Suppressor macrophage treated with lipopolysaccharide for 1 hour (primary cell): ENCODE measurements around the gene C6orf62.
A peak's percentile ranks its signal among the peaks of the same experiment; 100 is the strongest.
"Not testable (repeated sequence)": the region's sequence is repeated elsewhere in the genome, so short reads cannot be mapped to it uniquely, and the experiment has no call there.

ENCODE experiments used
- DNase-seq, 3 donors: peaks; one replicate each; pipeline ENCODE4 v3.0.0-alpha.2; 2020 to 2022

The C6orf62 gene

DNA sequence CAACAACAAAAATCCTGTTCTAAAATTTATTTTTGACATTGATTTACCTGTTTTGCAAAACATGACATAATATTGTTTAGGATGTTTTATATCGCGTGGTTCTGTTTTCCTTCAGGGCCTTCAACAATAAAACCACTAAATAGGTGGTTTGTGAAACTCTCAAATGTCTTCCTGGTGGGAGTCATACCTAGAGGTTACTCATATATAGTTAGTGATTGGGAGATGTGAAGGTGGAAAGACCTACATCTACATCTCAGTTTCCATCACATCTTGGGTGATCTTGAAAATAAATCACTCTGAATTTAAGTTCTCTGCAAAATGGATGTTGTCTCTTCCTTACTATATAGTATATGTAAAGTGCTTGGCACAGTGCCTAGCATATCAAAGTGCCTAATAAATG lies 22.9 kb downstream of the C6orf62 start:
- no peak for DNase-seq

DNA sequence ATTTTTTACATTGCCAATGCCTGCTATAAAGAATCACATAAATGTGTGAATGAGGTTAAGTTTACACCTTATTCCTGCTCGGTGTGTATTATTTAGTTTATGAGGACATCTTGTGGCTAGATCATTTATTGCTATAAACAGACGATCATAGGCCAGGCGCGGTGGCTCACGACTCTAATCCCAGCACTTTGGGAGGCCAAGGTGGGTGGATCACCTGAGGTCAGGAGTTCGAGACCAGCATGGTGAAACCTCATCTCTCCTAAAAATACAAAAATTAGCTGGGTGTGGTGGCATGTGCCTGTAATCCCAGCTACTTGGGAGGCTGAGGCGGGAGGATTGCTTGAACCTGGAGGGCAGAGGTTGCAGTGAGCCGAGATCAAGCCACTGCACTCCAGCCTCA lies 23.3 kb downstream of the C6orf62 start:
- peak; percentile 49 to 74 (median 67) for DNase-seq

DNA sequence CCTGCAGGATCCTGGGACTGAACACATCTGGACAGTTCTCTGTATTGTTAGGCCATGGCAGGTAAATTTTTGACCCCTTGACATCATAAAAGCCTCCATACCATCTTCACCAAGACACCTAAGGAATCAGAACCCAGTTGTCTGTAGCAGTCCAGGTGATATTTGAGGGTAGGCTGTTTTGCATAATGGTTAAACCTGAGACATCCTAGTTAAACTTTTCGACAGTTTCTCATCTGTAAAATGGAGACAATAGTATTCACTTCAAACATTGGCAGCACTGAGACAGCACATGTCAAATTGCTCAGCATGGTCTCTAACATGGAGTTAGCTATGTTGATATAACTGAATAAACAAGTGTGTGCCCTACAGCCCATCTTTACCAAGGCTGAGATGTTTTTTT lies 24.8 kb downstream of the C6orf62 start:
- DNase-seq: no peak

DNA sequence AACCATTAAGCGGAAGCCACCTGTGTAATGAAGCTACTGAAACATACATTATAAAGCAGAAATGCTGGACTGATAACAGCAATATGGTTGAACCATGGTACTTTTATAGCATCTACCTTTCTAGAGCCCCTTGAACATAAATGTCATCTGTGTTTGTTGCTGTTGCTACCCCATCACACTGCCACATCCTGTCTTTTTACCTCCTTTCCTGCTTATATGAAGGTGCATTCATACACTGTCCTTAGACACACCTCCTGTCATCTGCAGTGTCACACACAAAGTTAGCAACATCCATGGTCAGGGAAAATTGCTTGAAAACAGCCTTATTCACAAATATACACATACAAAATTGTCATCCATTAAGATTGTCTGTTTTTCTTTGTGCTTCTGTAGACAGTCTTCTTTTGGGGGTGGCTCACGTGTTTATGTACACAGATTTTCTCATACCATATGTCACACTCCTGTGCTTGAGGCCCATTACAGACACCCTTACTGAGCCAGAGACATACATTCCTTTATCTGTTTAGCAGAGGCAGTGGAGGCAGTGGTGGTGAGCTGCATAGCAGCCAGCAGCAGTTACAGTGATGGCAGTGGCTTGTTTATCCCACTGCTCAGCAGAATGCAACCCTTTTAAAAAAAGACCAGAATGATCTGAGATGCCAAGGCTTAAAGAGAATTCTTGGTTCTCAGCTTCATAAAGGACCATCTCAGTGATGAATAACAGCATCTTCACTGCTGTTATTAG lies 25.9 kb downstream of the C6orf62 start:
- DNase-seq: no peak

DNA sequence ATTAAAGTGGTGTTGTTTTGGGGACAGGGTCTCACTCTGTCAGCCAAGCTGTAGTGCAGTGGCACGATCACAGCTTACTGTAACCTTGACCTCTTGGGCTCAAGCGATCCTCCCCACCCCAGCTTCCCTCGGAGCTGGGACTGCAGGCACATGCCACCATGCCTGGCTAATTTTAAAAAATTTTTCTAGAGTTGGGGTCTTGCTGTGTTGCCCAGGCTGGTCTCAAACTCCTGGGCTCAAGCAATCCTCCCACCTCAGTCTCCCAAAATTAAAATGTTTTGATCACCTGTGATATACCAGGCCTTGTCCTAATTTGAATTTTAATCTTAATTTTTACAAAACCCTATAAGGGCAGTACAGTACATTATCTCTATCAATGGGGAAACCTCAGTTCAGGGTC lies 26.5 kb downstream of the C6orf62 start:
- DNase-seq: no peak

DNA sequence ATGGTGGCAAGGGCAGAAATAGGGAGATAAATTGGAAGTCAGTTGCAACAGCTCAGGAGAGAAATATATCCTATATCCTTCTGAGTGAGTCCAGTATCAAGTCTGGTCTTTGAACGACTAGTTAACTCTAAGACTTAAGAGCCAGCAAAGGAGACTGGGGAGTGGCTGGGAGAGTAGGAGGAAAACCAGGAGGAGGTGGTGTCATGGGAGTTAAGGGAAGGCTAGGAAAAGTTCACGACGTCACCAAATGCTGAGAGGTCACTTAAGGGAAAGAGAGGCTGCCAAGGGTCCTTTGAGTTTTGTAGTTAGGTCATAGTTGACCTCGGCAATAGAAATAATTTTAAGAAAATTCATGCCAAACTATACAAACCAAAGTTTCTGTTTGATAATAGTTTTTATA lies 27.0 kb downstream of the C6orf62 start:
- no peak for DNase-seq

DNA sequence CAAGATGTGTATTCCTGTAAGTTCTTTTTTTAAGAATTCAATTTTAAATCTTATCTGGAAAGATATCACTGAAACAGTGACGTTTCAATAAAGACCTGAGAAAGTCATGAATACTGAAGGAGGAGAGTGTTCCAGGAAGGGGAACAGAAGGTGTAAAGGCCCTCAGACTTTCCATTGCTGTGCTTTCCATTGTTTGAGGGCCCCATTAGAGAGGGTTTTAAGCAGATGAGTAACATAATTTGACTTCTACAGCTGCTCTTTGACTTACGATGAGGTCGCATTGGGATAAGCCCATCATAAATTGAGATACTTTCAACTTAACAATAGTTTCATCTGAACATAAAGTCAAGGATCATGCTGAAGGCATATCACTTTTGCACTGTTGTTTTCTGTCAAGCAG lies 27.4 kb downstream of the C6orf62 start:
- no peak for DNase-seq

DNA sequence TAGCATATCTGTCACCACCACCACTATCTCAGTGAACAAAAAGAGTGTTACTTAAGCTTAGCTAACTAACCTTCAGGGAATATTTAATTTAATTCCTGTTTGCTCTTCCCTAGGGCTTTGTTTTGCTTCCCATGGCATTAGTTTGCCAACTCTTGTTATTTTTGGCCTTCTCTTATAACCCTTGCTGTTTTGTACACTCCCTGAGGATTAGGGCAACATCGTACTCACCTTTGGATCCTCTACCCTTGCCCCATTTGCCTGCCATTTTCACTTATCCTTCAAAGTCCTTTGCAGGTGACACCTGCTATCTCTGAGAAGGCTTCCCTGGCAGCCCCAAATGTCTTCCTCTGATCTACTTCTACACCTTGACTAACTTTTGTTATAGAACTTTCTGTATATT lies 28.4 kb downstream of the C6orf62 start:
- no peak for DNase-seq

DNA sequence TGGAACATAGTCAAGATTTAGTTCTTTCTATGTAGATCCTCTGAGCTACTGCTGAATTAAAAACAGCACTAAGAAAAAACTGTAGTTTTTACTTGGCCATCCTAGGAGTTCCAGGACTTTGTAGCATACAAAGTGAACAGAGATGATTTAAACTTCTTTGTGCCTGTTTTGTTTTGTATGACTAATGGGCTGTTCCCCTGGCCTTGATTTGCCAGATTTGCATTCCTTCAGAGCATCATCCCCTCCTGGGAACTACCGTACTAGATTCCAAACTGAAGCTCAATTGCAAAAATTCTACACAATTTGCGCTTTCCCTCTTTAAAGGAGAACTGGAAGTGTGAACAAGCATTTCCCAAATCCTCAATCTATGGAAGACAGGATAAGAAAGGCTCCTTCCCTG lies 29.0 kb downstream of the C6orf62 start:
- DNase-seq: no peak

DNA sequence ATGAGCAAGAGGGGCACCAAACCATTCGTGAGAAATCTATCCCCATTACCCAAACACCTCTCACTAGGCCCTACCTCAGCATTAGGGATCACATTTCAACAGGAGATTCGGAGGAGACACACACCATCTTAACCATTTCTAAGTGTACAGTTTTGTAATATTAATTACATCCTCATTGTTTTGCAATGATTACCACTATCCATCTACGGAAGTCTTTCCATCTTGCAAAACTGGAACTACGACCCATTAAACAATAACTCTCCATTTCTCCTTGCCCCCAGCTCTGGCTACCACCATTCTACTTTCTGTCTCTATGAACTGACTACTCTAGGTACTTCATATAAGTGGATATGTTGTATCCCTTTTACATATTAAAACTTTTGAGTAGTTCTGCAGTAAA lies 32.0 kb downstream of the C6orf62 start:
- no peak for DNase-seq

DNA sequence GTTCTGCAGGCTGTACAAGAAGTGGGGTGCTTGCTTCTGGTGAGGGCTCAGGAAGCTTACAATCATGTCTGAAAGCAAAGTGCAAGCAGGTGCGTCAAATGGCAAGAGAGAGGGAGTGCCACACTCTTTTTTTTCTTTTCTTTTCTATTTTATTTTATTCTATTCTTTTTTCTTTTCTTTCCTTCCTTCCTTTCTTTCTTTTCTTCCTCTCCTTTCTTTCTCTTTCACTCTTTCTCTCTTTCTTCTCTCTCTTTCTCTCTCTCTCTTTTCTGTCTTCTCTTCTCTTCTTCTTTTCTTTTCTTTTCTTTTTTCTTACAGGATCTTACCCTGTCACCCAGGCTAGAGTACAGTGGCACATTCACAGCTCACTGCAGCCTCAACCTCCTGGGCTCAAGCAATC lies 32.5 kb downstream of the C6orf62 start:
- DNase-seq: no peak

DNA sequence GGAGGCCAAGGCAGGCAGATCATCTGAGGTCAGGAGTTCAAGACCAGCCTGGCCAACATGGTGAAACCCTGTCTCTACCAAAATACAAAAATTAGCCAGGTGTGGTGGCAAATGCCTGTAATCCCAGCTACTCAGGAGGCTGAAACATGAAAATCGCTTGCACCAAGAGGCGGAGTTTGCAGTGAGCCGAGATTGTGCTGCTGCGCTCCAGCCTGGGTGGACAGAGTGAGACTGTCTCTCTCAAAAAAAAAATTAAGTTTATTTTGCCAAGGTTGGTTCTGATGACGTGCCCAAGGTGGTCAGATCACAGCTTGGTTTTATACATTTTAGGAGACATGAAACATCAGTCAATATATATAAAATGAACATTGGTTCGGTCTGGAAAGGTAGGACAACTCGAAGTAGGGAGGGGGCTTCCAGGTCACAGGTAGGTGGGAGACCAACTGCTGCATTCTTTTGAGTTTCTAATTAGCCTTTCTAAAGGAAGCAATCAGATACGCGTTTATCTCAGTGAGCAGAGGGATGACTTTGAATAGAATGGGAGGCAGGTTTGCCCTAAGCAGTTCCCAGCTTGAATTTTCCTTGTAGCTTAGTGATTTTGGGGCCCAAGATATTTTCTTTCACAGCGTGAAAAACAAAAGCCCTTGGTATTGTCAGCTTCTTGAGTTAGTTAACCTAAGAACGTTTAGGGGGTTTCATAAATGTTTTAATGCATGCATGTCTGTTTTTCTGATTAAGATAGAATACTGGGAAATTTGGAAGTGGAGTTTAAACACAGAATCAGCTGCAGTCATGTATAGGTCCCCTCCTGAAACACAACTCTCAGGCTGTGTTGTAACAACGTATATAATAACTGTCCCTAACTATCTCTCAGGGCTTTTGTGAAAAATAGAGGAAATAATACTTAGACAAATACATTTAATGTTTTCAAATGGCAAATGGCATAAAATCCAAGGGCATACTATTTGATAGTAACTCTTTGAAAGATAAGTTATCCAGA lies 35.4 kb downstream of the C6orf62 start:
- DNase-seq: no peak

DNA sequence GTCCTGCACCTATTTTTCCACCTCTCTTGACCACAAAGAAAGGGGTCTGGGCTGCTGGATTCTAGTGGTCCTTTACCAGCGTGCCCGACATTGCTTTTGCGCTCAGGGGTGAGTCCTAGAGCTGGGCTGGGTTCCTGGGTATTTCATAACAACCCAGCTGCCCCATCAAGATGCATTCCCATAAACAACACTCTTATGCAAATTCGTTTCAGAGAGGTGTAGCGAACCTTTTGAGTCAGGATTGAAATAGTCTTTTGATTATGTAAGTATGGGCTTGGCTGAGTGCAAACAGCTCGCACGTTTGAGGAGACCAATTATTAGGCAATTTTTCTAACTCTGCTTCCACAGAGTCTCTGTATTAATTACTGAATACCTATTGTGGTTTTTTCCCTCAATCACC lies 38.4 kb downstream of the C6orf62 start:
- no peak for DNase-seq

DNA sequence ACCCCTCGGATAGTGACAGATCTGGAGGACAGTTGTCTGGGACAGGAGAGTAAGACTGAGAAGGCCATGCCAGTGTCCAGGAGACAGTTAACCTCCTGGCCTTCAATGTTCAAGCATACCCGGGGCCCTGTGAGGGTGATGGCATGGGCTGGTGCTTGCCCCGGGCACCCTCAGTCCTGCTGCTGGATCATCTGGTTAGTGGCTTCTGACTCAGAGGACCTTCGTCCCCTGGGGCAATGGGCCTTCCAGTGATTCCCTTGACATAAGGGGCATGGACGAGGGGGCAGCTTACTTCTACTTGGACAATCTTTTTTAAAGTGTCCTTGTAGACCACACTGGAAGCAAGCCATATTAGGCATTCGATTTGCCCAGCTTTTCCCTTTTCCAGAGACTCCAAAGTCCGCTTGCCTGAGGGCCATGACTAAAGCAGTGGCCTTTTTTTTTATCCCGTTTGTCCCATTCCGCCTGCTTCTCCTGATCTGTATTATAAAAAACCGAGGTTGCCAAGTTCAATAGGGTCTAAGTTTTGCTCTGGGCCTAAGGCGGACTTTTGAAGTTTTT lies 40.1 kb downstream of the C6orf62 start:
- not testable (repeated sequence) for DNase-seq

DNA sequence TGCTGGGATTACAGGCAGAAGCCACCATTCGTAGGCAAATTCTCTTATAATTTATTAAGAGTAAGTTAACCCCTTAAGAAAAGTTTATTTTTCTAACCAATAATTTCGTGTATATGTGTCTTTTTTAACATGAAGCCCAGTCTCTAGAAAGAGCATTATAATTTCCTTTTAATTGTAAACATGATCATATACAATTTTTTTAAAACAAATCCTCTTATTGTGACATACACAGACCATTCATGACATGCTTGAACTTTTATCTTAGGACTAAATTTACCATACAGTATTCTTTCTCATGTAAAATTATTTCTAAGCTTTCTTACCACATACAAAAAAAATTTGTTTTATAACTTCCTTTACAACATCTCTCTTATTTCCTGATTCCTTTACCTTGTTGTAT lies 45.3 kb downstream of the C6orf62 start:
- DNase-seq: no peak

DNA sequence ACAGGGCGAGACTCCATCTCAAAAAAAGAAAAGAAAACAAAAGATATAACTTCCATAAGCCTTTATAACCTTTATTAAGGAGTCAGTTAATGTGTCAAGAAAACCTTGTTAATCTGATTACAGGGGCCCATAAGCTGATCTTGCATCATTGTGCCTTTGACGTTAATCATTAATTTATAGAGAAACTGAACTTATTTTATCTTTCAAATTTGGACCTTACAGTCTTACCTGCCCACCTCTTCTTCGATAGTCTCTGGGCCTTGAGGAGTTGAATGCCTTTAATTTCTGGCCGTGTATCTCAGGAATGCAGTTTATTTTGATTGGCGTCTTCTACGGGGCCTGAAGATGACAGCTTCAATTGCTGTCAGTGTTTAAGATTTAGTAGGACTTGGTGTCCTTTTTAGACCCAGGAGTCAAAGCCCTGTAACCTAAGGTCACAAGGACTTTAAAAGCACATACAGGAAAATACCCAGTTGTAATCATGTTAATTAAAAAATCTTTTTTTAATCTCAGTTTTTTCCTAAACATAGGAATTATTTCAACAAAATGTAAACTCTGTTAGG lies 46.3 kb downstream of the C6orf62 start:
- DNase-seq: no peak

DNA sequence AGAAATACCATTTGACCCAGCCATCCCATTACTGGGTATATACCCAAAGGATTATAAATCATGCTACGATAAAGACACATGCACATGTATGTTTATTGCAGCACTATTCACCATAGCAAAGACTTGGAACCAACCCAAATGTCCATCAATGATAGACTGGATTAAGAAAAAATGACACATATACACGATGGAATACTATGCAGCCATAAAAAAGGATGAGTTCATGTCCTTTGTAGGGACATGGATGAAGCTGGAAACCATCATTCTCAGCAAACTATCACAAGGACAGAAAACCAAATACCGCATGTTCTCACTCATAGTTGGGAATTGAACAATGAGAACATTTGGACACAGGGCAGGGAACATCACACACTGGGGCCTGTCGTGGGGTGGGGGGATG lies 47.9 kb downstream of the C6orf62 start:
- not testable (repeated sequence) for DNase-seq

DNA sequence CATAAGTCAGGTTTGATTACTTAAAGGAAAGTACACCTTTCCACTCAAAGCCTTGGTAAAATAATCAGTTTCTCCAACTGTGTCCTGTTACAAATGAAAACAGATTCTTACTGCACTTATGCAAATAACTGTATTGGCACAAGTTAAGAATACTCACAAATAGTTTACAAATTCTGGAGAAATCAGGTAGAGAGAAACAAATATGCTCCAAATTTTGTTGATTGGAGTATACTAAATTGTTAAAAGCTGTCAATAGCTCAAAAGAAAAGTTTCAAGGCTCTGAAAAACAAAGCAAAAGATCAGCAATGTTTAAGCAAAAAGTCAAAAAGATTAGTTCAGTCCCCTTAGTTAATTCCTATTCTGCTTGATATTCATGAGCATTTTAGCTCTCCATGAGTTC lies 48.5 kb downstream of the C6orf62 start:
- not testable (repeated sequence) for DNase-seq

DNA sequence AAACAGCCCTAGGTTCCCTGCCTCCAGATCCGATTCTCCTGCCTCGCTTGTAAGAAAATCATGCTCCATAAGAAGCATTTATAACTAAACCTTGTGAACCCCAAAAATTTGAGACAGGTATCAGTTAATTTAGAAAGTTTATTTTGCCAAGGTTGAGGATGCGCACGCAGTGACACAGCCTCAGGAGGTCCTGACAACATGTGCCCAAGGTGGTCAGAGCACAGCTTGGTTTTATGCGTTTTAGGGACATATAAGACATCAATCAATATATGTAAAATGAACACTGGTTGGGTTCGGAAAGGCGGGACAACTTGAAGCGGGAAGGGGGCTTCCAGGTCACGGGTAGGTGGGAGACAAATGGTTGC lies 50.0 kb downstream of the C6orf62 start:
- DNase-seq: no peak

DNA sequence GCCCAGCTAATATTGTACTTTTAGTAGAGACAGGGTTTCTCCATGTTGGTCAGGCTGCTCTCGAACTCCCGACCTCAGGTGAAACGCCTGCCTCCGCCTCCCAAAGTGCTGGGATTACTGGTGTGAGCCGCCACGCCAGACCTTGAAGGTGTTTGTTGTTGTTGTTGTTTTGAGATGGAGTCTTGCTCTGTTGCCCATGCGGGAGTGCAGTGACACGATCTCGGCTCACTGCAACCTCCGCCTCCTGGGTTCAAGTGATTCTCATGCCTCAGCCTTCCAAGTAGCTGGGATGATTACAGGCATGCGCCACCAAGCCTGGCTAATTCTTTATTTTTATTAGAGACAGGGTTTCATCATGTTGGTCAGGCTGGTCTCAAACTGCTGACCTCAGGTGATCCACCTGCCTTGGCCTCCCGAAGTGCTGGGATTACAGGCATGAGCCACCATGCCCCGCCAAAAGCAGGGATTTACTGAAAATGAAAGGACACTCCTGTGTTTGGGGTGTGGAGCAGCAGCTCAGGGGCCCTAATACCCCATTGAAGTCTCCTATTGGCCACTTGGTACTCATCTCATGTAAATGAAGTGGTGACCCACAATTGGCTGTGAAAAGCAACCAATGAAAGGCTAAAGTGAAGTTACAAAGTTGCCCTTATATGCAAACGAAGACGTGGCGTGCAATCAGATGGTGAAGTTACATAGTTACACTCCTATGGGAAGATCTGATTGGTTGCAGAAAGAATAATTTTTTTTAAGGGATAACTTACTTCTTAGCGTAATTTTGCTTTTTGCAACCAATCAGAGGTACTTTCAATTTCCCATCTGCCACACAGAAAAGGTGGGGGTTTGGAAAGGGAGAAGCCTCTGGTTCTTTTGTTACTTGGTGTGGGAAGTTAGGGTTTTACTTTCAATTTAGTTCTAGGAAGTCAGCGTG lies 50.6 kb downstream of the C6orf62 start:
- DNase-seq: peak; percentile 46 to 72 (median 52)

DNA sequence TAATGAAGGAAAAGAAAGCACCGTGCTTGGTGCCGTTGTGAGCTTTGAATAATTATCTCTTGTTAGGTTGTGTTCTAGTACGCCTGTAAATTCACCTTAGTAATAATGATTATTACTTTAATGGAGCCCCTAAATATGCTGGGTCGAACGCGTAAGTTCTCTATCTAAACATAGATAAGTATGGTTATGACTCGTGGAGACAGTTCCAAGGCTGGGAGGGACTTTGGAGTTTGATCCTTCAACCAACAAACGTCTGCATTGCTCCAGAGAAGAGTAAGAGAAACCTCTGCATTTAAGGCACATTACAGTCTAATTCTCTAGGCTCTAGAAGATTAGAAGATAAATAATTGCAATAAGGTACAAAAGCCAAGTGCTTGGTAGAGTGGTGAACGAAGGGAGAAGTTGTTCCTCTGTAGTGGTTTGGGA lies 51.6 kb downstream of the C6orf62 start:
- DNase-seq: peak in 2 of 3 donors; percentile 19 to 34
